Astrocyte (in vitro differentiated cells and primary cell): ENCODE data around the gene DGAT2.

Experiments used
- EZH2 ChIP-seq: IDR thresholded peaks from 2 replicates; pipeline ENCODE4 v1.6.1; 2012; ENCODE audit warnings: mild to moderate bottlenecking, low read length, inconsistent platforms; ENCODE audit not compliant: insufficient read depth
- TF ChIP-seq, protein P1 (sequence below): IDR thresholded peaks from 2 replicates; pipeline ENCODE4 v1.5.1; 2011; ENCODE audit warnings: low read depth, mild to moderate bottlenecking, inconsistent platforms, low read length, moderate library complexity; ENCODE audit not compliant: insufficient read depth

DNA sequence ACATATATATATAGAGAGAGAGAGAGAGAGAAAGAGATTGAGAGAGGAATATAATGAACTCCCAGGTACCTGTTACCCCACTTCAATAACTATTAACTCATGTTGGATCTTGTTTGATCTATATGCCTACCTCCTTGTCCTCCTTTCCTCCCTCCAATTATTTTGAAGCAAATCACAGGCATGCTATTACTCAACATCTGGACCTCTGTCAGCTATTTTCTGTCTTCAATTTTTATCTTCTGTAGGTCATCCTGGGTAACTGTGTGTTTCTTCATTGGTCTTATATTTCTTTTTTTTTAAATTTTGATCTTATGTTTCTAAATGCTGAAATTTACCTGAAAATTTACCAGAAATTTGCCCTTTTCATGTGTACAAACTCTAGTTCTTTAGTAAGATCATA lies 71.3 kb downstream of the DGAT2 start:
- no peak for TF ChIP-seq EZH2
- TF ChIP-seq, protein P1, sequence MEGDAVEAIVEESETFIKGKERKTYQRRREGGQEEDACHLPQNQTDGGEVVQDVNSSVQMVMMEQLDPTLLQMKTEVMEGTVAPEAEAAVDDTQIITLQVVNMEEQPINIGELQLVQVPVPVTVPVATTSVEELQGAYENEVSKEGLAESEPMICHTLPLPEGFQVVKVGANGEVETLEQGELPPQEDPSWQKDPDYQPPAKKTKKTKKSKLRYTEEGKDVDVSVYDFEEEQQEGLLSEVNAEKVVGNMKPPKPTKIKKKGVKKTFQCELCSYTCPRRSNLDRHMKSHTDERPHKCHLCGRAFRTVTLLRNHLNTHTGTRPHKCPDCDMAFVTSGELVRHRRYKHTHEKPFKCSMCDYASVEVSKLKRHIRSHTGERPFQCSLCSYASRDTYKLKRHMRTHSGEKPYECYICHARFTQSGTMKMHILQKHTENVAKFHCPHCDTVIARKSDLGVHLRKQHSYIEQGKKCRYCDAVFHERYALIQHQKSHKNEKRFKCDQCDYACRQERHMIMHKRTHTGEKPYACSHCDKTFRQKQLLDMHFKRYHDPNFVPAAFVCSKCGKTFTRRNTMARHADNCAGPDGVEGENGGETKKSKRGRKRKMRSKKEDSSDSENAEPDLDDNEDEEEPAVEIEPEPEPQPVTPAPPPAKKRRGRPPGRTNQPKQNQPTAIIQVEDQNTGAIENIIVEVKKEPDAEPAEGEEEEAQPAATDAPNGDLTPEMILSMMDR: no peak
